ENCODE data around the gene API5. TPM values are rescaled to one million over a fixed set of nuclear protein-coding genes. Genes with fewer than 3 reads are reported as not detected.

The API5 gene
- total RNA-seq, 1 experiment from 2014 or later, result 122 TPM

Other genes starting within 250 kb of the API5 start
- gene TTC17, start 46.9 kb downstream of the API5 start, total RNA-seq (2021; ENCODE audit: unreplicated experiment), result 51.6 TPM